PC-3 (cell line): ENCODE data around the gene BAIAP2L1. TPM values are rescaled to one million over a fixed set of nuclear protein-coding genes. Genes with fewer than 3 reads are reported as not detected.

Experiments
- ATAC-seq: fragments of 200-7000 bp; cut with Tn5 transposase; 2 replicates; pipeline ENCODE4 v1.9.1; 2020; ENCODE audit warnings: mild to moderate bottlenecking, moderate library complexity
- BruUV-seq: library from RNA; stranded (reverse); fragments of 400-500 nt; replicated peaks from 2 replicates; lab custom pipeline; 2021; lab: Mats Ljungman, UMichigan
- CTCF ChIA-PET: fragments of 300-600 bp; sonication (Branson Sonifier 250); formaldehyde crosslinking; loops from one replicate; lab custom pipeline; 2022; ENCODE audit warnings: antibody characterized with exemption; lab: Charles Lee
- POLR2A ChIA-PET: fragments of 300-600 bp; sonication (Branson Sonifier 250); formaldehyde crosslinking; loops from one replicate; lab custom pipeline; 2022; ENCODE audit warnings: antibody characterized with exemption; ENCODE audit not compliant: unreplicated experiment; lab: Charles Lee
- DNase-seq: peaks from one replicate; pipeline ENCODE4 v3.0.0-alpha.2; 2015
- H2AFZ ChIP-seq: fragments of 300-600 bp; sonication (generic); 2 replicates; pipeline ENCODE4 v1.6.0; 2016; ENCODE audit warnings: antibody characterized with exemption, low read length
- H3F3A ChIP-seq: fragments of 300-600 bp; sonication (generic); one replicate; pipeline ENCODE4 v1.6.0; 2017; ENCODE audit warnings: antibody characterized with exemption, low read length, control low read depth, mild to moderate bottlenecking; ENCODE audit not compliant: unreplicated experiment
- H3K27ac ChIP-seq: fragments of 300-600 bp; sonication (generic); 2 replicates; pipeline ENCODE4 v1.5.1; 2016; ENCODE audit warnings: mild to moderate bottlenecking, low read length
- H3K27me3 ChIP-seq: fragments of 300-600 bp; sonication (generic); 2 replicates; pipeline ENCODE4 v1.6.1; 2016; ENCODE audit warnings: low read length, mixed read lengths
- H3K36me3 ChIP-seq: fragments of 300-600 bp; sonication (generic); 2 replicates; pipeline ENCODE4 v1.6.1; 2016; ENCODE audit warnings: low read depth, mixed run types, low read length, mixed read lengths
- H3K4me1 ChIP-seq: fragments of 300-600 bp; sonication (generic); 2 replicates; pipeline ENCODE4 v1.5.1; 2016; ENCODE audit warnings: low read length; ENCODE audit not compliant: insufficient read depth
- H3K4me2 ChIP-seq: fragments of 300-600 bp; sonication (generic); 2 replicates; pipeline ENCODE4 v1.6.0; 2016; ENCODE audit warnings: low read length
- H3K4me3 ChIP-seq: fragments of 300-600 bp; sonication (generic); 2 replicates; pipeline ENCODE4 v1.5.1; 2016; ENCODE audit warnings: mild to moderate bottlenecking, low read length, mixed read lengths
- H3K79me2 ChIP-seq: fragments of 300-600 bp; sonication (generic); 2 replicates; pipeline ENCODE4 v1.6.1; 2017; ENCODE audit warnings: low read length, mixed read lengths
- H3K9ac ChIP-seq: fragments of 300-600 bp; sonication (generic); 2 replicates; pipeline ENCODE4 v1.6.0; 2016; ENCODE audit warnings: mild to moderate bottlenecking, low read length
- H3K9me2 ChIP-seq: fragments of 300-600 bp; sonication (generic); replicated peaks from 2 replicates; pipeline ENCODE4 v1.6.1; 2016; ENCODE audit warnings: mixed run types, low read length, mixed read lengths
- H3K9me3 ChIP-seq: fragments of 300-600 bp; sonication (generic); 2 replicates; pipeline ENCODE4 v1.6.1; 2016; ENCODE audit warnings: low read length, mixed read lengths
- H4K20me1 ChIP-seq: fragments of 300-600 bp; sonication (generic); 2 replicates; pipeline ENCODE4 v1.6.1; 2016; ENCODE audit warnings: low read length, mixed read lengths
- CTCF ChIP-seq: fragments of 300-600 bp; sonication (generic); conservative IDR thresholded peaks from 2 replicates; pipeline ENCODE4 v1.5.1; 2017; ENCODE audit warnings: antibody characterized with exemption, low read depth, mild to moderate bottlenecking, low read length
- EZH2 ChIP-seq: fragments of 300-600 bp; sonication (generic); IDR thresholded peaks from one replicate; pipeline ENCODE4 v1.6.1; 2017; ENCODE audit warnings: antibody characterized with exemption, mild to moderate bottlenecking, low read length; ENCODE audit not compliant: unreplicated experiment
- EZH2phosphoT487 ChIP-seq: fragments of 300-600 bp; sonication (generic); IDR thresholded peaks from 2 replicates; pipeline ENCODE4 v1.6.1; 2018; ENCODE audit warnings: mild to moderate bottlenecking, antibody characterized with exemption, low read length, borderline replicate concordance
- intact Hi-C: fragments of 100-400 bp; cut with micrococcal nuclease; formaldehyde crosslinking; loops from 2 replicates; pipeline ENCODE4 v1.9.0; 2023
- total RNA-seq: library from RNA; depleted of rRNA; stranded (reverse); fragments of >200 nt; gene quantifications from 2 replicates; pipeline ENCODE4 v1.2.3, GENCODE V29; 2014

BAIAP2L1 gene
- total RNA-seq, 1 experiment from 2014 or later: 18.9 TPM

GRCh38 chr7:98289333-98289875, 111.5 kb downstream of the BAIAP2L1 start:
- Histone ChIP-seq H3K9me3 (no peaks in the 10 kb centered on the region), H3K27ac (no peak overlapping the region), H3K4me3 (no peak overlapping the region), H3K9ac (no peak overlapping the region), H3K9me2 (no peaks in the 10 kb centered on the region), H3K79me2 (peaks cover 68% of the 10 kb centered on the region), H2AFZ (no peak overlapping the region), H4K20me1 (no peaks in the 10 kb centered on the region), H3K27me3 (no peaks in the 10 kb centered on the region), H3K36me3 (peaks cover 24% of the 10 kb centered on the region), H3K4me1 (peaks cover 32% of the 10 kb centered on the region), H3F3A (no peaks in the 10 kb centered on the region), H3K4me2 (no peak overlapping the region)
- DNase-seq: no peak
- CTCF ChIA-PET: no interaction called here
- no TSS peak for BruUV-seq
- intact Hi-C loops: no loop called here
- TF ChIP-seq EZH2 (no peak), CTCF (no peak), EZH2phosphoT487 (no peak)
- ATAC-seq: no peak
- POLR2A ChIA-PET: no interaction called here

GRCh38 chr7:98288064-98288823, 112.6 kb downstream of the BAIAP2L1 start:
- Histone ChIP-seq H4K20me1 (peaks cover 4% of the 10 kb centered on the region; the same call in 1 of the 2 replicates), H3K4me2 (no peak overlapping the region), H3K79me2 (peaks cover 79% of the 10 kb centered on the region), H3K36me3 (peaks cover 19% of the 10 kb centered on the region), H3K9me2 (no peaks in the 10 kb centered on the region), H3K27ac (no peak overlapping the region), H3K4me3 (no peak overlapping the region), H2AFZ (no peak overlapping the region), H3K27me3 (no peaks in the 10 kb centered on the region), H3F3A (no peaks in the 10 kb centered on the region), H3K9me3 (no peaks in the 10 kb centered on the region), H3K9ac (no peak overlapping the region), H3K4me1 (peaks cover 42% of the 10 kb centered on the region)
- no peak for DNase-seq
- no peak for TF ChIP-seq EZH2
- intact Hi-C loops: no loop called here
- ChIA-PET POLR2A (interaction anchor here (0.6 kb wide), 1 partner anchor 380 kb away, joined by 5 read pairs; no protein-coding TSS in a partner anchor), CTCF (interaction anchor here (0.7 kb wide), 1 partner anchor 312 kb away, joined by 3 read pairs; no protein-coding TSS in a partner anchor)
- BruUV-seq: no TSS peak
- no peak for ATAC-seq

GRCh38 chr7:98287486-98287959, 113.4 kb downstream of the BAIAP2L1 start:
- no peak for ATAC-seq
- peak overlapping the region; percentile 84; the same call in 1 of the 2 replicates for H3K27ac ChIP-seq

More at GRCh38 chr7:98287486-98287959, 113.4 kb downstream of the BAIAP2L1 start:
- POLR2A ChIA-PET: no interaction called here
- TF ChIP-seq CTCF (no peak), EZH2 (no peak), EZH2phosphoT487 (no peak)
- CTCF ChIA-PET: no interaction called here
- BruUV-seq: no TSS peak
- Histone ChIP-seq H3K79me2 (peaks cover 86% of the 10 kb centered on the region), H3F3A (no peaks in the 10 kb centered on the region), H3K9ac (no peak overlapping the region), H3K9me3 (no peaks in the 10 kb centered on the region), H3K36me3 (peaks cover 14% of the 10 kb centered on the region), H3K4me2 (no peak overlapping the region), H3K27me3 (no peaks in the 10 kb centered on the region), H3K4me1 (peaks cover 42% of the 10 kb centered on the region), H4K20me1 (peaks cover 7% of the 10 kb centered on the region), H3K9me2 (no peaks in the 10 kb centered on the region), H2AFZ (no peak overlapping the region), H3K4me3 (no peak overlapping the region)
- no peak for DNase-seq
- intact Hi-C loops: no loop called here
